HCT116 (cell line): ENCODE measurements around the gene DDI2.

Experiments
- EZH2 ChIP-seq: fragments of 200-600 bp; sonication (generic); IDR thresholded peaks from 2 replicates; pipeline ENCODE4 v1.6.1; 2017; ENCODE audit warnings: antibody characterized with exemption, mixed run types
- EZH2phosphoT487 ChIP-seq: fragments of 200-600 bp; IDR thresholded peaks from 2 replicates; pipeline ENCODE4 v1.6.1; 2018; ENCODE audit warnings: antibody characterized with exemption, borderline replicate concordance
- SP1 ChIP-seq: IDR thresholded peaks from 2 replicates; pipeline ENCODE4 v1.6.1; 2012; ENCODE audit warnings: low read depth
- TCF7L2 ChIP-seq: IDR thresholded peaks from 2 replicates; pipeline ENCODE4 v1.7.0; 2011; ENCODE audit warnings: borderline replicate concordance, inconsistent platforms; ENCODE audit not compliant: insufficient read depth, insufficient read length; ENCODE audit errors: extremely low read depth
- ZFX ChIP-seq: fragments of 450-650 bp; IDR thresholded peaks from 2 replicates; pipeline ENCODE4 v1.6.1; 2017
- TF ChIP-seq, protein P1 (sequence below), 3 experiments: fragments of 200-600 bp in 1 of 3; sonication (generic) in 1 of 3; IDR thresholded peaks in 2 of 3; conservative IDR thresholded peaks in 1 of 3; 2 replicates each; pipeline ENCODE4 v1.5.1; 2012 to 2017; ENCODE audit warnings: low read depth in 2 of 3, low read length in 2 of 3, antibody characterized with exemption in 1 of 3, borderline replicate concordance in 1 of 3, control low read depth in 1 of 3, mild to moderate bottlenecking in 1 of 3, mixed read lengths in 1 of 3, mixed run types in 1 of 3, moderate library complexity in 1 of 3; ENCODE audit not compliant: insufficient read depth in 1 of 3
- TF ChIP-seq, protein P2 (sequence below): IDR thresholded peaks from 2 replicates; pipeline ENCODE4 v1.6.1; 2011; ENCODE audit warnings: mild to moderate bottlenecking, low read length, moderate library complexity; ENCODE audit not compliant: insufficient replicate concordance; ENCODE audit errors: extremely low read depth

GRCh38 chr1:15605398-15606383 is 11.6 kb upstream of the DDI2 start:
- no peak for TF ChIP-seq TCF7L2
- TF ChIP-seq, protein P1, sequence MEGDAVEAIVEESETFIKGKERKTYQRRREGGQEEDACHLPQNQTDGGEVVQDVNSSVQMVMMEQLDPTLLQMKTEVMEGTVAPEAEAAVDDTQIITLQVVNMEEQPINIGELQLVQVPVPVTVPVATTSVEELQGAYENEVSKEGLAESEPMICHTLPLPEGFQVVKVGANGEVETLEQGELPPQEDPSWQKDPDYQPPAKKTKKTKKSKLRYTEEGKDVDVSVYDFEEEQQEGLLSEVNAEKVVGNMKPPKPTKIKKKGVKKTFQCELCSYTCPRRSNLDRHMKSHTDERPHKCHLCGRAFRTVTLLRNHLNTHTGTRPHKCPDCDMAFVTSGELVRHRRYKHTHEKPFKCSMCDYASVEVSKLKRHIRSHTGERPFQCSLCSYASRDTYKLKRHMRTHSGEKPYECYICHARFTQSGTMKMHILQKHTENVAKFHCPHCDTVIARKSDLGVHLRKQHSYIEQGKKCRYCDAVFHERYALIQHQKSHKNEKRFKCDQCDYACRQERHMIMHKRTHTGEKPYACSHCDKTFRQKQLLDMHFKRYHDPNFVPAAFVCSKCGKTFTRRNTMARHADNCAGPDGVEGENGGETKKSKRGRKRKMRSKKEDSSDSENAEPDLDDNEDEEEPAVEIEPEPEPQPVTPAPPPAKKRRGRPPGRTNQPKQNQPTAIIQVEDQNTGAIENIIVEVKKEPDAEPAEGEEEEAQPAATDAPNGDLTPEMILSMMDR (IDR thresholded peaks at IDR 0.05 in 2 of 3, conservative IDR thresholded peaks at IDR 0.05 in 1 of 3; ENCODE audit: borderline replicate concordance in 1 of 3, insufficient read depth in 1 of 3, low read depth in 2 of 3, low read length in 2 of 3), result no peak
- no peak for TF ChIP-seq SP1
- no peak for TF ChIP-seq EZH2
- no peak for TF ChIP-seq EZH2phosphoT487
- TF ChIP-seq, protein P2, sequence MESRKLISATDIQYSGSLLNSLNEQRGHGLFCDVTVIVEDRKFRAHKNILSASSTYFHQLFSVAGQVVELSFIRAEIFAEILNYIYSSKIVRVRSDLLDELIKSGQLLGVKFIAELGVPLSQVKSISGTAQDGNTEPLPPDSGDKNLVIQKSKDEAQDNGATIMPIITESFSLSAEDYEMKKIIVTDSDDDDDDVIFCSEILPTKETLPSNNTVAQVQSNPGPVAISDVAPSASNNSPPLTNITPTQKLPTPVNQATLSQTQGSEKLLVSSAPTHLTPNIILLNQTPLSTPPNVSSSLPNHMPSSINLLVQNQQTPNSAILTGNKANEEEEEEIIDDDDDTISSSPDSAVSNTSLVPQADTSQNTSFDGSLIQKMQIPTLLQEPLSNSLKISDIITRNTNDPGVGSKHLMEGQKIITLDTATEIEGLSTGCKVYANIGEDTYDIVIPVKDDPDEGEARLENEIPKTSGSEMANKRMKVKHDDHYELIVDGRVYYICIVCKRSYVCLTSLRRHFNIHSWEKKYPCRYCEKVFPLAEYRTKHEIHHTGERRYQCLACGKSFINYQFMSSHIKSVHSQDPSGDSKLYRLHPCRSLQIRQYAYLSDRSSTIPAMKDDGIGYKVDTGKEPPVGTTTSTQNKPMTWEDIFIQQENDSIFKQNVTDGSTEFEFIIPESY, result no peak
- TF ChIP-seq ZFX, result no peak
